ENCODE results near the gene POLD3. TPM values are rescaled to one million over a fixed set of nuclear protein-coding genes. Genes with fewer than 3 reads are reported as not detected.
A peak's percentile ranks its signal among the peaks of the same experiment; 100 is the strongest.

POLD3 gene
- total RNA-seq, 3 donors from 2014 or later = 18.3 to 32.4 (median 20.6) TPM

GRCh38 chr11:74672332-74672955 lies 80.1 kb downstream of the POLD3 start:
- no peaks in the 10 kb centered on the region for H3K4me1 ChIP-seq (ENCODE audit: low read depth)
- H3K36me3 ChIP-seq (ENCODE audit: low read depth) = no peaks in the 10 kb centered on the region
- no peak for TF ChIP-seq CTCF (IDR thresholded peaks at IDR 0.05)
- intact Hi-C loops (cut with DNase I, micrococcal nuclease) = no loop called here
- DNase-seq (no peak), ATAC-seq (no peak)
- H3K4me3 ChIP-seq = no peak overlapping the region
- no peaks in the 10 kb centered on the region for H3K9me3 ChIP-seq

GRCh38 chr11:74672956-74673692 lies 80.7 kb downstream of the POLD3 start:
- Histone ChIP-seq H3K4me1 (ENCODE audit: low read depth) (no peaks in the 10 kb centered on the region), H3K36me3 (ENCODE audit: low read depth) (no peaks in the 10 kb centered on the region), H3K9me3 (no peaks in the 10 kb centered on the region), H3K4me3 (no peak overlapping the region)
- intact Hi-C loops (cut with DNase I, micrococcal nuclease) = no loop called here
- DNase-seq (peak; percentile 38 to 67 (median 51)), ATAC-seq (peak; percentile 62)
- TF ChIP-seq CTCF (IDR thresholded peaks at IDR 0.05) = no peak

GRCh38 chr11:74673693-74674360 lies 81.4 kb downstream of the POLD3 start:
- Histone ChIP-seq H3K36me3 (ENCODE audit: low read depth) (no peaks in the 10 kb centered on the region), H3K9me3 (no peaks in the 10 kb centered on the region), H3K4me1 (ENCODE audit: low read depth) (no peaks in the 10 kb centered on the region), H3K4me3 (no peak overlapping the region)
- no peak for ATAC-seq
- TF ChIP-seq CTCF (IDR thresholded peaks at IDR 0.05) = no peak
- intact Hi-C loops (cut with DNase I, micrococcal nuclease) = no loop called here
- DNase-seq = no peak

- no peak for DNase-seq
- ATAC-seq = no peak
- H3K9me3 ChIP-seq = no peaks in the 10 kb centered on the region
- no peaks in the 10 kb centered on the region for H3K4me1 ChIP-seq (ENCODE audit: low read depth)
- no peak for TF ChIP-seq CTCF (IDR thresholded peaks at IDR 0.05)
- no peaks in the 10 kb centered on the region for H3K36me3 ChIP-seq (ENCODE audit: low read depth)
- no peak overlapping the region for H3K4me3 ChIP-seq
- intact Hi-C loops (cut with DNase I, micrococcal nuclease) = no loop called here
Measured at GRCh38 chr11:74675761-74676160, 83.4 kb downstream of the POLD3 start.

- intact Hi-C loops (cut with DNase I, micrococcal nuclease) = no loop called here
- no peaks in the 10 kb centered on the region for H3K4me1 ChIP-seq (ENCODE audit: low read depth)
- ATAC-seq (no peak), DNase-seq (no peak)
- H3K4me3 ChIP-seq = no peak overlapping the region
- TF ChIP-seq CTCF (IDR thresholded peaks at IDR 0.05) = no peak
- no peaks in the 10 kb centered on the region for H3K36me3 ChIP-seq (ENCODE audit: low read depth)
- no peaks in the 10 kb centered on the region for H3K9me3 ChIP-seq
Measured at GRCh38 chr11:74676596-74676995, 84.2 kb downstream of the POLD3 start.
